WERI-Rb-1 (cell line): ENCODE results near the gene PTPRT.

Experiments
- DNase-seq: peaks from one replicate; pipeline ENCODE4 v3.0.0-alpha.2; 2020
- H3K27ac ChIP-seq: fragments of 250-450 bp; sonication (Bioruptor Pico); 2 replicates; pipeline ENCODE4 v1.5.1; 2020; ENCODE audit warnings: mild to moderate bottlenecking, moderate library complexity
- H3K27me3 ChIP-seq: fragments of 250-450 bp; sonication (Bioruptor Pico); 2 replicates; pipeline ENCODE4 v1.5.1; 2021; ENCODE audit warnings: mild to moderate bottlenecking, low read depth, moderate library complexity; ENCODE audit not compliant: insufficient read depth, severe bottlenecking
- H3K36me3 ChIP-seq: fragments of 250-450 bp; sonication (Bioruptor Pico); 2 replicates; pipeline ENCODE4 v1.5.1; 2020; ENCODE audit warnings: mild to moderate bottlenecking, moderate library complexity
- H3K4me3 ChIP-seq: 2 replicates; pipeline ENCODE4 v1.5.1; 2011; ENCODE audit warnings: low read depth, mild to moderate bottlenecking, control low read depth, low read length
- H3K9me3 ChIP-seq: fragments of 250-450 bp; sonication (Bioruptor Pico); 2 replicates; pipeline ENCODE4 v1.5.1; 2021; ENCODE audit warnings: mild to moderate bottlenecking, moderate library complexity; ENCODE audit not compliant: severe bottlenecking
- TF ChIP-seq, protein P1 (sequence below): IDR thresholded peaks from 2 replicates; pipeline ENCODE4 v1.5.1; 2011; ENCODE audit warnings: low read depth, mild to moderate bottlenecking, control low read depth, inconsistent platforms, low read length

Gene PTPRT

GRCh38 chr20:42435230-42435629 is 754.5 kb downstream of the PTPRT start:
- no peak for DNase-seq
- Histone ChIP-seq H3K27ac (no peak overlapping the region), H3K36me3 (no peaks in the 10 kb centered on the region), H3K9me3 (no peaks in the 10 kb centered on the region), H3K4me3 (no peak overlapping the region), H3K27me3 (no peaks in the 10 kb centered on the region)
- TF ChIP-seq, protein P1, sequence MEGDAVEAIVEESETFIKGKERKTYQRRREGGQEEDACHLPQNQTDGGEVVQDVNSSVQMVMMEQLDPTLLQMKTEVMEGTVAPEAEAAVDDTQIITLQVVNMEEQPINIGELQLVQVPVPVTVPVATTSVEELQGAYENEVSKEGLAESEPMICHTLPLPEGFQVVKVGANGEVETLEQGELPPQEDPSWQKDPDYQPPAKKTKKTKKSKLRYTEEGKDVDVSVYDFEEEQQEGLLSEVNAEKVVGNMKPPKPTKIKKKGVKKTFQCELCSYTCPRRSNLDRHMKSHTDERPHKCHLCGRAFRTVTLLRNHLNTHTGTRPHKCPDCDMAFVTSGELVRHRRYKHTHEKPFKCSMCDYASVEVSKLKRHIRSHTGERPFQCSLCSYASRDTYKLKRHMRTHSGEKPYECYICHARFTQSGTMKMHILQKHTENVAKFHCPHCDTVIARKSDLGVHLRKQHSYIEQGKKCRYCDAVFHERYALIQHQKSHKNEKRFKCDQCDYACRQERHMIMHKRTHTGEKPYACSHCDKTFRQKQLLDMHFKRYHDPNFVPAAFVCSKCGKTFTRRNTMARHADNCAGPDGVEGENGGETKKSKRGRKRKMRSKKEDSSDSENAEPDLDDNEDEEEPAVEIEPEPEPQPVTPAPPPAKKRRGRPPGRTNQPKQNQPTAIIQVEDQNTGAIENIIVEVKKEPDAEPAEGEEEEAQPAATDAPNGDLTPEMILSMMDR, result no peak

- H3K36me3 ChIP-seq, result no peaks in the 10 kb centered on the region
- H3K27me3 ChIP-seq, result no peaks in the 10 kb centered on the region
- H3K4me3 ChIP-seq, result no peak overlapping the region
- no peaks in the 10 kb centered on the region for H3K9me3 ChIP-seq
- peak; percentile 27 for DNase-seq
- no peak overlapping the region for H3K27ac ChIP-seq
- TF ChIP-seq, protein P1, result no peak
Measured at GRCh38 chr20:42432496-42433334, 757.0 kb downstream of the PTPRT start.

- no peak for DNase-seq
- no peaks in the 10 kb centered on the region for H3K27me3 ChIP-seq
- no peaks in the 10 kb centered on the region for H3K36me3 ChIP-seq
- TF ChIP-seq, protein P1, result no peak
- no peak overlapping the region for H3K27ac ChIP-seq
- H3K9me3 ChIP-seq, result no peaks in the 10 kb centered on the region
- no peak overlapping the region for H3K4me3 ChIP-seq
Measured at GRCh38 chr20:42430598-42430997, 759.1 kb downstream of the PTPRT start.

GRCh38 chr20:42429761-42430458 is 759.8 kb downstream of the PTPRT start:
- no peaks in the 10 kb centered on the region for H3K27me3 ChIP-seq
- no peak for DNase-seq

GRCh38 chr20:42419814-42420532 is 769.7 kb downstream of the PTPRT start:
- no peak for DNase-seq
- no peaks in the 10 kb centered on the region for H3K36me3 ChIP-seq
- TF ChIP-seq, protein P1, result no peak
- H3K4me3 ChIP-seq, result no peak overlapping the region
- no peak overlapping the region for H3K27ac ChIP-seq
- H3K27me3 ChIP-seq, result no peaks in the 10 kb centered on the region
- H3K9me3 ChIP-seq, result no peaks in the 10 kb centered on the region

More at GRCh38 chr20:42429761-42430458, 759.8 kb downstream of the PTPRT start:
- no peak overlapping the region for H3K27ac ChIP-seq
- no peaks in the 10 kb centered on the region for H3K9me3 ChIP-seq
- TF ChIP-seq, protein P1, result no peak
- H3K4me3 ChIP-seq, result no peak overlapping the region
- no peaks in the 10 kb centered on the region for H3K36me3 ChIP-seq
